ENCODE results near the gene KCNIP3. TPM values are rescaled to one million over a fixed set of nuclear protein-coding genes. Genes with fewer than 3 reads are reported as not detected.
A peak's percentile ranks its signal among the peaks of the same experiment; 100 is the strongest.
"Not testable (repeated sequence)": the region's sequence is repeated elsewhere in the genome, so short reads cannot be mapped to it uniquely, and the experiment has no call there.

Gene KCNIP3
- total and polyA plus RNA-seq, 8 donors: 3.5 to 7.5 (median 3.6) TPM

- intact Hi-C loops (cut with DNase I): no loop called here
- no peak overlapping the region for H3K27ac ChIP-seq
- H3K4me3 ChIP-seq: no peak overlapping the region
- FAIRE-seq (no peak), DNase-seq (no peak), ATAC-seq (no peak)
- WGBS, 2 donors: 82 to 84% methylated on average over 11 of the region's 11 CpGs
- no peaks in the 10 kb centered on the region for H3K4me1 ChIP-seq
- no peaks in the 10 kb centered on the region for H3K27me3 ChIP-seq
- no peaks in the 10 kb centered on the region for H3K36me3 ChIP-seq
- TF ChIP-seq CTCF (IDR thresholded peaks at IDR 0.05): no peak
- no peaks in the 10 kb centered on the region for H3K9me3 ChIP-seq
Measured at GRCh38 chr2:95267458-95268210, 29.5 kb upstream of the KCNIP3 start.

- FAIRE-seq: no peak
- H3K4me3 ChIP-seq: no peak overlapping the region
- H3K27ac ChIP-seq: no peak overlapping the region
- intact Hi-C loops (cut with DNase I): no loop called here
- no peaks in the 10 kb centered on the region for H3K36me3 ChIP-seq
- no peaks in the 10 kb centered on the region for H3K9me3 ChIP-seq
- 84 to 86% methylated on average over 13 of the region's 13 CpGs for WGBS, 2 donors
- ATAC-seq: no peak
- H3K4me1 ChIP-seq: no peaks in the 10 kb centered on the region
- TF ChIP-seq CTCF (IDR thresholded peaks at IDR 0.05): no peak
- H3K27me3 ChIP-seq: no peaks in the 10 kb centered on the region
- DNase-seq: peak in 2 of 6 donors; percentile 5 to 31
Measured at GRCh38 chr2:95268211-95269035, 28.7 kb upstream of the KCNIP3 start.

- DNase-seq (peak in 1 of 6 donors; percentile 32), FAIRE-seq (no peak), ATAC-seq (no peak)
- Histone ChIP-seq H3K9me3 (no peaks in the 10 kb centered on the region), H3K27me3 (no peaks in the 10 kb centered on the region), H3K36me3 (no peaks in the 10 kb centered on the region), H3K4me1 (peaks cover 4 to 7% (median 5%) of the 10 kb centered on the region in 3 donors), H3K4me3 (no peak overlapping the region), H3K27ac (no peak overlapping the region)
- TF ChIP-seq CTCF (IDR thresholded peaks at IDR 0.05): no peak
- intact Hi-C loops (cut with DNase I): no loop called here
- WGBS, 2 donors: 93 to 96% methylated on average over 10 of the region's 10 CpGs
Measured at GRCh38 chr2:95269036-95269680, 28.0 kb upstream of the KCNIP3 start.

DNA sequence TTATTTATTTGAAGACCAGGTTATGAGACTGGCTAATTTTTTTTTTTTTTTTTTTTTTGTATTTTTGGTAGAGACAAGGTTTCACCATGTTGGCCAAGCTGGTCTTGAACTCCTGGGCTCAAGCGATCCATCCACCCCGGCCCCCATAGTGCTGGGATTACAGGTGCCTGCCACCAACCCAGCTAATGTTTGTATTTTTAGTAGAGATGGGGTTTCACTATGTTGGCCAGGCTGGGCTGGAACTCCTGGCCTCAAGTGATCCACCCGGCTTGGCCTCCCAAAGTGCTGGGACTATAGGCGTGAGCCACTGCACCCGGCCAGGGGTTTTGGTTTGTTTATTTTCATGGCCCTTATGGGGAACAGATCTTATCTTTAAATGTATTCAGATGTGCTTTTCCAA, 27.4 kb upstream of the KCNIP3 start:
- 90 to 91% methylated on average over 5 of the region's 5 CpGs for WGBS, 2 donors
- DNase-seq: peak in 1 of 6 donors; percentile 24

GRCh38 chr2:95270541-95271081, 26.5 kb upstream of the KCNIP3 start:
- intact Hi-C loops (cut with DNase I): no loop called here
- Histone ChIP-seq H3K27me3 (no peaks in the 10 kb centered on the region), H3K27ac (no peak overlapping the region), H3K9me3 (no peaks in the 10 kb centered on the region), H3K4me1 (peaks cover 6 to 14% (median 7%) of the 10 kb centered on the region in 3 donors), H3K4me3 (no peak overlapping the region), H3K36me3 (no peaks in the 10 kb centered on the region)
- FAIRE-seq (no peak), ATAC-seq (no peak), DNase-seq (peak in 2 of 6 donors; percentile 5 to 31)
- TF ChIP-seq CTCF (IDR thresholded peaks at IDR 0.05): no peak
- 89% methylated on average over 8 of the region's 8 CpGs for WGBS, 2 donors

More for the DNA sequence above, 27.4 kb upstream of the KCNIP3 start:
- FAIRE-seq; intact Hi-C loops (cut with DNase I); H3K4me3 ChIP-seq; H3K36me3 ChIP-seq; H3K4me1 ChIP-seq; ATAC-seq; H3K9me3 ChIP-seq; H3K27me3 ChIP-seq; H3K27ac ChIP-seq: not testable (repeated sequence)

Data from pancreas (tissue), 10 donors.